ENCODE measurements around the gene ENPP6.

DNA sequence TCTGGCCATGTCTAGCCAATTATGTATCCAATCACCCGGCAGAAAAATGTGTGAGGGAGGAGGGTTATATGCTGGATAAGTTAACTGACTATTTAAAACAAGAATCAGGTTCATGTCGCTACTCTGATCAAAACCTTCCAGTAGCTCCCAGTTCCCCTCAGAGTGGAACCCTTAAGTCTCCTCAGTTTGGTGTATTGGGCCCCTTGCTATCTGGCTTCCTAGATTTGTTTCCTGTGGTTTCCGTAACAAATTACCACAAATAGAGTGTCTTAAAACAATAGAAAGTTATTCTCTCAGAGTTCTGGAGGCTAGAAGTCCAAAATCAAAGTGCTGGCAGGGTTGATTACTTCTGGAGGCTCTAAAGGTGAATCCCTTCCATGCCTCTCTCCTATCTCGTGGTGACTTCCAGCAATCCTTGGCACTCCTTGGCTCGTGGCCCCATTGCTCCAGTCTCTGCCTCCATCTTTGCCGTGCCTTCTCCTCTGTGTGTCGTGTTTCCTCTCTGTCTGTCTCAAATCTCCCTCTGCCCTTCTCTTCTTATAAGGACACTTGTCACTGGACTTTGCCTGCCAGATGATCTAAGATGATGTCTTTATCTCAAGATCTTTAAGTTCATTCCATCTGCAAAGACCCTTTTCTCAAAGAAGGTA, 10.5 kb upstream of the ENPP6 start:
- TF ChIP-seq POLR2A (IDR thresholded peaks at IDR 0.05; ENCODE audit: low read depth, low read length), result no peak
- no peak for TF ChIP-seq POLR2AphosphoS5 (IDR thresholded peaks at IDR 0.05; ENCODE audit: low read depth, low read length)
- TF ChIP-seq TAF1 (IDR thresholded peaks at IDR 0.05; ENCODE audit: borderline replicate concordance, low read depth, low read length), result no peak
